ENCODE measurements around the gene GALNT13.

DNA sequence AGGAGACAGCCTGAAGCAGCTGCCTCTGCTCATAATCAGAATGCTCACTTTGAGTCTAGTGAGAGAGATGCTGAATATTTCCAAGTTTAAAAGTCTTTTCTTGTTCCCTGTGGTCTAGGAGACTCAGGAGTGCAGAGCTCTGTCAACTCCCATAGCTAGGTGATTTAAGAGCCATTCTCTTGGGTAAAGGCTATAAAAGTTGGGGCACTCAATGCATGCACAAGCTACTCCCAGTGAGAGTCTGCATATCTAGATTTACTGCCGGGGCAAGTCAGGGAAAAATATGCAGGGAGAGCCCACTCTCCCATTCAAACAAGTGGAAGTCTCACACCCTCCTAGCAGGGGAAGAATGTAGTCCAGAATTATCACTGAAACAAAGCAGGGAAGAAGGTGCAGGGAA lies 418.1 kb downstream of the GALNT13 start:
- TF ChIP-seq, protein P1, sequence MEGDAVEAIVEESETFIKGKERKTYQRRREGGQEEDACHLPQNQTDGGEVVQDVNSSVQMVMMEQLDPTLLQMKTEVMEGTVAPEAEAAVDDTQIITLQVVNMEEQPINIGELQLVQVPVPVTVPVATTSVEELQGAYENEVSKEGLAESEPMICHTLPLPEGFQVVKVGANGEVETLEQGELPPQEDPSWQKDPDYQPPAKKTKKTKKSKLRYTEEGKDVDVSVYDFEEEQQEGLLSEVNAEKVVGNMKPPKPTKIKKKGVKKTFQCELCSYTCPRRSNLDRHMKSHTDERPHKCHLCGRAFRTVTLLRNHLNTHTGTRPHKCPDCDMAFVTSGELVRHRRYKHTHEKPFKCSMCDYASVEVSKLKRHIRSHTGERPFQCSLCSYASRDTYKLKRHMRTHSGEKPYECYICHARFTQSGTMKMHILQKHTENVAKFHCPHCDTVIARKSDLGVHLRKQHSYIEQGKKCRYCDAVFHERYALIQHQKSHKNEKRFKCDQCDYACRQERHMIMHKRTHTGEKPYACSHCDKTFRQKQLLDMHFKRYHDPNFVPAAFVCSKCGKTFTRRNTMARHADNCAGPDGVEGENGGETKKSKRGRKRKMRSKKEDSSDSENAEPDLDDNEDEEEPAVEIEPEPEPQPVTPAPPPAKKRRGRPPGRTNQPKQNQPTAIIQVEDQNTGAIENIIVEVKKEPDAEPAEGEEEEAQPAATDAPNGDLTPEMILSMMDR (IDR thresholded peaks at IDR 0.05): no peak
- no peak for TF ChIP-seq EZH2 (IDR thresholded peaks at IDR 0.05; ENCODE audit: borderline replicate concordance, insufficient read depth, low read depth, low read length, poor library complexity, severe bottlenecking)
